Colonic mucosa (tissue), 4 donors: ENCODE data around the gene CPSF3. TPM values are rescaled to one million over a fixed set of nuclear protein-coding genes. Genes with fewer than 3 reads are reported as not detected.

Experiments used
- DNase-seq: peaks from one replicate; pipeline ENCODE4 v3.0.0-alpha.2; 2020
- H3K27ac ChIP-seq: fragments of 200-600 bp; one replicate; pipeline ENCODE4 v1.8.0; 2021
- H3K27me3 ChIP-seq: fragments of 200-600 bp; one replicate; pipeline ENCODE4 v1.8.0; 2021
- H3K36me3 ChIP-seq: fragments of 200-600 bp; one replicate; pipeline ENCODE4 v1.8.0; 2021
- H3K4me1 ChIP-seq: fragments of 200-600 bp; one replicate; pipeline ENCODE4 v1.8.0; 2021; ENCODE audit warnings: mild to moderate bottlenecking
- H3K4me3 ChIP-seq: fragments of 200-600 bp; one replicate; pipeline ENCODE4 v1.8.0; 2021
- H3K9ac ChIP-seq, 2 donors: one replicate each; pipeline ENCODE4 v1.7.0; 2013; ENCODE audit warnings: control low read depth in 2 of 2, low read depth in 2 of 2, low read length in 2 of 2
- H3K9me3 ChIP-seq: fragments of 200-600 bp; one replicate; pipeline ENCODE4 v1.8.0; 2021
- intact Hi-C: fragments of 100-400 bp; cut with DNase I; formaldehyde crosslinking; loops from one replicate; pipeline ENCODE4 v1.14.1; 2022
- total RNA-seq, 2 donors: library from RNA; stranded (reverse); fragmentation: NEBNext Ultra II Directional in 1 of 2; extraction: Animal tissue kit (Norgen Biotek cat#: 25700) in 1 of 2; gene quantifications; one replicate each; pipeline ENCODE4 v1.2.1, GENCODE V29; 2021
- TF ChIP-seq, protein P1 (sequence below): fragments of 200-600 bp; IDR thresholded peaks from one replicate; pipeline ENCODE4 v1.8.0; 2022; ENCODE audit warnings: antibody characterized with exemption, mild to moderate bottlenecking
- donor health status: healthy.
- donor health status: DM: no; HTN: no; CAD: no.
- donor health status: DM: no; HTN: no; CAD: no.

Gene CPSF3
- total RNA-seq, 2 donors from 2014 or later, result 24.6 to 37.0 TPM

DNA sequence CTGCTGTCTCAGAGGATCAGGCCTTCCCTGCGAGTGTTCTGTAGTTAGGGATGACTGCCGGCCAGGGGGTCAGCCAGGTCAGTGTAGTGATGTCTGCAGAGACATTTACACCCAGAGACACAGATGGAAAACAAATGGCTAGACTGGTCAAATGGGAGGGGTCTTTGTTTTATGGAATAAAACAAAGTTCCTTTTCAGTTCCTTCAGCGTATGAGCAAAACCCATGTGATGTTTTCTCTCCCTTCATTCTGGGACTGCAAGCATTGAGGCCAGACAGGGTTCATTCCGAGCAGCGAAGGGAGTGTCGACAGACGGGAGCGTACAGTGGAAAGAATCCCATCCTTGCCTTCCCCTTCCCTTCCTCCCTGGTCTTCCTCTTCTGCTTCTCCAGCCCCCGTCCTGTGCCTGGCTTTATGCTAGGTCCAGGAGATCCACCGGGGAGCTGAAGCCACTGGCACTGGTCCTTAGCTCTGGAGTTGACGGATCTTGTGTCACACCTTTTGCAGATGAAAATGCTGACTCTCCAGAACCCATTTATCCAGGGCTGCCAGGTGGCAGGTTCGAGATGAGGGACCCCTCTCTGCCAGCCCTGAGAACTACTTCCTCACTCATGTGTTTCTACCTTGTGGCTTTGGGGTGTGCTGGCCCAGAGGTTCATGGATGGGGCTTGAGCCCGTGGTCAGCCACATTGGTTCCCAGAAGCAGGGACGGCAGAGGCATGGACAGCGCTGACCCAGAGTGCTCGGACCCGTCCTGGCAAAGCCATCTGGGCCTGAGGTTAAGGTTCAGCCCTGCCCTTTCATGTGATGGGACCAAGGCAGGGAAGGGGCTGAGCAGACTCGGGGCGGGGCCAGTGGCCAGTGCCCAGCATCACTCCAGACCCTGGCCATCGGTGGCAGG is 24.3 kb upstream of the CPSF3 start:
- H3K36me3 ChIP-seq, result no peaks in the 10 kb centered on the region
- H3K4me3 ChIP-seq, result no peak overlapping the region
- DNase-seq, result no peak
- H3K9ac ChIP-seq, result no peak overlapping the region
- no peak overlapping the region for H3K27ac ChIP-seq
- intact Hi-C loops, result no loop called here
- no peaks in the 10 kb centered on the region for H3K27me3 ChIP-seq
- H3K9me3 ChIP-seq, result no peaks in the 10 kb centered on the region
- no peaks in the 10 kb centered on the region for H3K4me1 ChIP-seq
- TF ChIP-seq, protein P1, sequence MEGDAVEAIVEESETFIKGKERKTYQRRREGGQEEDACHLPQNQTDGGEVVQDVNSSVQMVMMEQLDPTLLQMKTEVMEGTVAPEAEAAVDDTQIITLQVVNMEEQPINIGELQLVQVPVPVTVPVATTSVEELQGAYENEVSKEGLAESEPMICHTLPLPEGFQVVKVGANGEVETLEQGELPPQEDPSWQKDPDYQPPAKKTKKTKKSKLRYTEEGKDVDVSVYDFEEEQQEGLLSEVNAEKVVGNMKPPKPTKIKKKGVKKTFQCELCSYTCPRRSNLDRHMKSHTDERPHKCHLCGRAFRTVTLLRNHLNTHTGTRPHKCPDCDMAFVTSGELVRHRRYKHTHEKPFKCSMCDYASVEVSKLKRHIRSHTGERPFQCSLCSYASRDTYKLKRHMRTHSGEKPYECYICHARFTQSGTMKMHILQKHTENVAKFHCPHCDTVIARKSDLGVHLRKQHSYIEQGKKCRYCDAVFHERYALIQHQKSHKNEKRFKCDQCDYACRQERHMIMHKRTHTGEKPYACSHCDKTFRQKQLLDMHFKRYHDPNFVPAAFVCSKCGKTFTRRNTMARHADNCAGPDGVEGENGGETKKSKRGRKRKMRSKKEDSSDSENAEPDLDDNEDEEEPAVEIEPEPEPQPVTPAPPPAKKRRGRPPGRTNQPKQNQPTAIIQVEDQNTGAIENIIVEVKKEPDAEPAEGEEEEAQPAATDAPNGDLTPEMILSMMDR, result no peak

DNA sequence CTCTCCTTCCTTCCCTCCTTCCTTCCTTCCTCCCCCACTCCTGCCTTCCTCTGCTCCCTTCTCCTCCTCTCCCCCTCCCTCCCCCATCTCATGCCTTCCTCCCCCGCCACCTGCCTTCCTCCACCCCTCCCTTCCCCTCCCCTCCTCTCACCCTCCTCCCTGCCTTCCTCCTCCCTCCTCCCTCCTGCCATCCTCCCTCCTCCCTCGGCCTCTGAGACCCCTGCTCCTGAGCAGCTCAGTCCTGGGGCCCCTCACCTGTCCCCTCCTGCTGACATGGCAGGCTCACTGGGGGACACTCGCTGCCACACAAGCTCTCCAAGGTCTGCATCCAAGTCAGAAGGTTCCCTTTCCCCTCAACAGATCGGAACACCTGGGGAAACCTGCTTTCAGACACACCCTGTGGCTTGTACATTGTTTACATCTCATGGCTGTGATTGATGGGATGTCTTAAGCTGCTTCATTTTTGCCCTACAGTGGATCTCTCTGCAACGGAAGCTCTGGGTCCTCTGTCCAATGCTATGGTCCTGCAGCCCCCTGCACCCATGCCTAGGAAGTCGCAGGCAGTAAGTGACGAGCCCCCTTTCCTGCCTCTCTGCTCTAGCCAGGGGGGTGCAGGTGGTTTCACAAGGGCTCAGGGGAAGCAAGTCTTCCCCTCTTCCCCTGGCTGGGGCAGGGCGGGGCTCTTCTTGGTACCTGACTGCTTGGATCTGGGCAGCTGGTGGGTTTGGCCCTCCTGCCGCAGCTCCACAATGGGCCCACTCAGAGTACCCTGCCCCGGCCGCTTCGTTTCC is 23.0 kb upstream of the CPSF3 start:
- H3K36me3 ChIP-seq, result no peaks in the 10 kb centered on the region
- no peaks in the 10 kb centered on the region for H3K9me3 ChIP-seq
- DNase-seq, result no peak
- no peaks in the 10 kb centered on the region for H3K27me3 ChIP-seq
- TF ChIP-seq, protein P1, result no peak
- H3K27ac ChIP-seq, result no peak overlapping the region
- no peak overlapping the region for H3K4me3 ChIP-seq
- intact Hi-C loops, result no loop called here
- no peaks in the 10 kb centered on the region for H3K4me1 ChIP-seq
- H3K9ac ChIP-seq, result no peak overlapping the region

DNA sequence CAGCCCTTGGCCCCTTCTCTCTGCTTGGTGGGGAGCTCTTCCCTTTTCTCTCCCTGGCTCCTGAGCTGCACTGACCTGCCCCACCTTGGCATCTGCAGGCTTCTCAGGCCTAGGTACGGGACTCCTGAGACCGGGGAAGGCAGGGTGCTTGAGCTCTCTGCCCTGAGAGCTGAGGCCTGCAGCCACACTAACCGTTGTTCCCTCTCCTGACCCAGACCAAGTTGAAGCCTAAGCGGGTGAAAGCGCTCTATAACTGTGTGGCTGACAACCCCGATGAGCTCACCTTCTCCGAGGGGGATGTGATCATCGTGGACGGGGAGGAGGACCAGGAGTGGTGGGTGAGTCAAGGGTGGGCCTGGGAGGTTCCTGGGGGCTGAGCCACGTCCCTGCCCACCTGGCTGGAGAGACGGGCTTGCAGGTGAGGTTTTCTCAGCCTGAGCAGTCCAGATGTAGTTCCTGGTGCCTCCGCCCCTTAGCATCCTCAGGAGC is 22.4 kb upstream of the CPSF3 start:
- H3K9ac ChIP-seq, result no peak overlapping the region
- H3K27ac ChIP-seq, result no peak overlapping the region
- TF ChIP-seq, protein P1, result no peak
- no peaks in the 10 kb centered on the region for H3K36me3 ChIP-seq
- no peaks in the 10 kb centered on the region for H3K9me3 ChIP-seq
- no peak overlapping the region for H3K4me3 ChIP-seq
- H3K4me1 ChIP-seq, result no peaks in the 10 kb centered on the region
- H3K27me3 ChIP-seq, result no peaks in the 10 kb centered on the region
- intact Hi-C loops, result no loop called here
- no peak for DNase-seq

DNA sequence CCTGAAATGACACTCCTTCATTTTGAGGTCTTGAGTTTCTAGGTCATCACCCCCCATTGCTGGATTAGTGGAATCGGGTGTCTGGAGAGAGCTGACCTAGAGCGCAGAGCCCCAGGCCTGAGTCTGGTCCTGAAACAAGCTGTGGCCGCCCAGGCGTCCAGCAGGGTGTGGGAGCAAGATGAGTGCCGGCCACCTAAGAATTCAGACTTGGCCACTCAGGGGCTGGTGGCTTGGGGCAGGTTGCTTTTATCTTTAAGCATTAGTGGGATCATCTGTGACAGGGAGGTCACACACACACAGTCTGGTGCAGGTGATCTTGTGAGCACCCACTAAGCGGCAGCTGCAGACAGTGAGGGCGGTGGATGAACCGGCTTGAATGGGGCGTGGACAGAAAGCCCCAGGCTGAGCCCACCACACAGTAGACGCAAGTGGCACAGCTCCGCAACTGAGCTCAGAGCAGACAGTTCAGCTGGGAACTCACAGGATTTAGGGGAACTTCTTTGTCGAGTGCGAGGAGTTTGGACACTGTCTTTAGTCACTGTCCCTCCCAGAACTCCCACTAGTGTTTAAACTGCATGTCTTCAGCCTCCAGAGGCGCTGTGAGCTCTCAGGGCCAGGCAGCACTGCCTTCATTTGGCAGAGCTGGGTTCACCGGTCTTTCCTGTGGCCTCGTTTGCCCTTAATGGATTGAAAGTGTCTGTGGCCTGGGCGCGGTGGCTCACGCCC is 21.6 kb upstream of the CPSF3 start:
- H3K36me3 ChIP-seq, result no peaks in the 10 kb centered on the region
- TF ChIP-seq, protein P1, result no peak

DNA sequence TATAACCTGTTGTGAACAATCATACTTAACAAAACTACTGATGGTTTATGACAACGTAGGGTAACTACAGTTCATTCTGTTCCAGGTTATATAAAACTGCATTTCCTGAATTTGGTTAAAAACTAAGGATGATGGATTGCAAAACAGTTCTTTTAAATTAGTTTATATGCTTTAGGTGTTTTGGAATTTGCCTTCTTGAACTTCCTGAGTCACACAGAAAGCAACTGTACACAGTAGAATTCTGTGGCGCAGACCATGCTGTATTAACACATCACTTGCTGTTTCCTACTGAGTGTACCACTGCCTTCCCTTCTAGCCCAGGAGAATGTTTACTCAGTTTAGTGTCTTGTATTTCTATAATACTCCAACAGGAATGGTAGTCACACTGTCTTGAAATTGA is 19.5 kb upstream of the CPSF3 start:
- TF ChIP-seq, protein P1, result no peak
- Histone ChIP-seq H3K4me1 (no peaks in the 10 kb centered on the region), H3K27ac (no peak overlapping the region), H3K36me3 (no peaks in the 10 kb centered on the region), H3K4me3 (no peak overlapping the region), H3K9ac (no peak overlapping the region), H3K9me3 (no peaks in the 10 kb centered on the region), H3K27me3 (no peaks in the 10 kb centered on the region)
- DNase-seq, result no peak
- intact Hi-C loops, result no loop called here

More for the DNA sequence above, 21.6 kb upstream of the CPSF3 start:
- Histone ChIP-seq H3K4me3 (no peak overlapping the region), H3K9me3 (no peaks in the 10 kb centered on the region), H3K27me3 (no peaks in the 10 kb centered on the region), H3K9ac (no peak overlapping the region), H3K4me1 (no peaks in the 10 kb centered on the region), H3K27ac (no peak overlapping the region)
- DNase-seq, result no peak
- intact Hi-C loops, result no loop called here
